Transverse colon (tissue), 4 donors: ENCODE measurements around the gene CASK. TPM values are rescaled to one million over a fixed set of nuclear protein-coding genes. Genes with fewer than 3 reads are reported as not detected.

Experiments
- DNase-seq: peaks from one replicate; pipeline ENCODE4 v3.0.0-alpha.2; 2019
- H3K27ac ChIP-seq, 4 donors: fragments of 200-600 bp; sonication (generic); 2 replicates each; pipeline ENCODE4 v1.5.1; 2016 to 2018; ENCODE audit warnings: inconsistent platforms in 4 of 4
- H3K27me3 ChIP-seq: fragments of 200-600 bp; sonication (generic); 2 replicates; pipeline ENCODE4 v1.5.1; 2017; ENCODE audit warnings: inconsistent platforms
- H3K36me3 ChIP-seq, 4 donors: fragments of 200-600 bp; sonication (generic); 2 replicates each; pipeline ENCODE4 v1.5.1; 2017 to 2019; ENCODE audit warnings: inconsistent platforms in 4 of 4
- H3K4me1 ChIP-seq, 4 donors: fragments of 200-600 bp; sonication (generic); 2 replicates each; pipeline ENCODE4 v1.5.1; 2017 to 2020; ENCODE audit warnings: inconsistent platforms in 4 of 4
- H3K4me3 ChIP-seq, 4 donors: fragments of 200-600 bp; sonication (generic); 1 replicate in 1 of 4; 2 replicates in 3 of 4; pipeline versions ENCODE4 v1.5.1 to v1.6.1; 2017 to 2019; ENCODE audit warnings: inconsistent platforms in 4 of 4
- H3K9me3 ChIP-seq, 2 donors: fragments of 200-600 bp; sonication (generic); 2 replicates each; pipeline ENCODE4 v1.5.1; 2017 to 2019; ENCODE audit warnings: inconsistent platforms in 2 of 2
- EP300 ChIP-seq: sonication (generic); formaldehyde crosslinking; IDR thresholded peaks from one replicate; pipeline ENCODE4 v1.6.1; 2017; ENCODE audit warnings: antibody characterized with exemption, low read depth
- POLR2A ChIP-seq: fragments of 450-650 bp; IDR thresholded peaks from one replicate; pipeline ENCODE4 v1.6.1; 2016; ENCODE audit warnings: antibody characterized with exemption, mild to moderate bottlenecking, moderate library complexity
- POLR2AphosphoS5 ChIP-seq, 3 donors: sonication (generic); formaldehyde crosslinking; IDR thresholded peaks; one replicate each; pipeline ENCODE4 v1.6.1; 2016; ENCODE audit warnings: antibody characterized with exemption in 3 of 3
- WGBS, 2 donors: methylation state at CpG; one replicate each; pipeline ENCODE4 v1.1.5; 2018; ENCODE audit warnings: low coverage in 1 of 2; 5-methylcytosine and 5-hydroxymethylcytosine counted together
- in situ Hi-C, 4 donors: fragments of 200-750 bp; cut with MboI; loops; one replicate each; pipeline versions ENCODE4 v1.15.0 to v1.15.1; 2017; ENCODE audit warnings: low sequenced_read_pairs in 3 of 4, low pct_ligation_motif_present in 1 of 4, low pct_unique_long_range_greater_than_20kb in 1 of 4
- intact Hi-C: fragments of 100-400 bp; cut with DNase I; formaldehyde crosslinking; loops from one replicate; pipeline ENCODE4 v1.15.1; 2023; ENCODE audit warnings: low total_unique reads
- total RNA-seq, 4 donors: library from RNA; depleted of rRNA; stranded (reverse); fragments of >200 nt; gene quantifications; one replicate each; pipeline ENCODE4 v1.1.0, GENCODE V29; 2016
- TF ChIP-seq, protein P1 (sequence below), 5 experiments: fragments of 200-600 bp in 3 of 5; fragments of 450-650 bp in 2 of 5; sonication (generic) in 3 of 5; IDR thresholded peaks; 1 replicate in 2 of 5; 2 replicates in 3 of 5; pipeline ENCODE4 v1.5.1; 2016 to 2017; ENCODE audit warnings: antibody characterized with exemption in 5 of 5, inconsistent platforms in 3 of 5, mild to moderate bottlenecking in 2 of 5, moderate library complexity in 1 of 5

CASK gene
- total RNA-seq, 4 donors from 2014 or later = 26.6 to 86.1 (median 56.3) TPM

DNA sequence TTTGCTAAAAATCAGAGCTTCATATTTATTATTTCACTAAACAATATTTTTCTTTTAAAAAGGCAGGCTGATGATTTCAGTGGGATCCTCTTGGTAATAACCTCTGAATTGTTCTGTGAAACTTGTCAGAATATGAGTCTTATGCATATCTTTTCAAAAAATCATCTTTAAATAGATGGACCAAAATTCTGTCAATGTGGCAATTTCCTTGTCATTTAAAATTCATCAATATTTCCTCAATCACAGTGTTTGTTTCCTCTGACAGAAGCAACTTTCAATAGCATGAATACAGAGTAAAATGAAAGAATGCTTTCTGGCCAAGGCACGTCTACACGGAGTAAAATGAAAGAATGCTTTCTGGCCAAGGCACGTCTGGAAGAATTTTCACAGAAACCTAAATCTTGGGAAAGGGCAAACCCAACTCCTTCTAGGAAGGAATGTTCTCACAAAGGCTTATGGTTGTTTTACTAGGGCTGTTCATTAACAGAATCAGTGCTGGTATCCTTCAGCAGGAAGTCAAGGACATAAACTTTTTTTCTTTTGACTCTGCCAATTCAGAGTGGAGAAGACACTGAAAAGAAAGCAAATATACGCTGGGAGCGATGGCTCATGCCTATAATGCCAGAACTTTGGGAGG, 333.6 kb downstream of the CASK start:
- H3K36me3 ChIP-seq = no peaks in the 10 kb centered on the region
- 20 to 37% methylated on average over 1 to 5 of the region's 5 CpGs for WGBS, 2 donors
- H3K9me3 ChIP-seq = no peaks in the 10 kb centered on the region
- H3K27ac ChIP-seq = peak overlapping the region in 1 of 4 donors; percentile 40
- H3K4me1 ChIP-seq = no peaks in the 10 kb centered on the region
- DNase-seq = no peak
- H3K27me3 ChIP-seq = no peaks in the 10 kb centered on the region
- intact Hi-C loops = no loop called here
- TF ChIP-seq, protein P1, sequence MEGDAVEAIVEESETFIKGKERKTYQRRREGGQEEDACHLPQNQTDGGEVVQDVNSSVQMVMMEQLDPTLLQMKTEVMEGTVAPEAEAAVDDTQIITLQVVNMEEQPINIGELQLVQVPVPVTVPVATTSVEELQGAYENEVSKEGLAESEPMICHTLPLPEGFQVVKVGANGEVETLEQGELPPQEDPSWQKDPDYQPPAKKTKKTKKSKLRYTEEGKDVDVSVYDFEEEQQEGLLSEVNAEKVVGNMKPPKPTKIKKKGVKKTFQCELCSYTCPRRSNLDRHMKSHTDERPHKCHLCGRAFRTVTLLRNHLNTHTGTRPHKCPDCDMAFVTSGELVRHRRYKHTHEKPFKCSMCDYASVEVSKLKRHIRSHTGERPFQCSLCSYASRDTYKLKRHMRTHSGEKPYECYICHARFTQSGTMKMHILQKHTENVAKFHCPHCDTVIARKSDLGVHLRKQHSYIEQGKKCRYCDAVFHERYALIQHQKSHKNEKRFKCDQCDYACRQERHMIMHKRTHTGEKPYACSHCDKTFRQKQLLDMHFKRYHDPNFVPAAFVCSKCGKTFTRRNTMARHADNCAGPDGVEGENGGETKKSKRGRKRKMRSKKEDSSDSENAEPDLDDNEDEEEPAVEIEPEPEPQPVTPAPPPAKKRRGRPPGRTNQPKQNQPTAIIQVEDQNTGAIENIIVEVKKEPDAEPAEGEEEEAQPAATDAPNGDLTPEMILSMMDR (IDR thresholded peaks at IDR 0.05) = no peak
- TF ChIP-seq POLR2A (no peak), POLR2AphosphoS5 (IDR thresholded peaks at IDR 0.05) (no peak), EP300 (no peak)
- peak overlapping the region in 1 of 4 donors; percentile 13 for H3K4me3 ChIP-seq
- in situ Hi-C loops = no loop called here

DNA sequence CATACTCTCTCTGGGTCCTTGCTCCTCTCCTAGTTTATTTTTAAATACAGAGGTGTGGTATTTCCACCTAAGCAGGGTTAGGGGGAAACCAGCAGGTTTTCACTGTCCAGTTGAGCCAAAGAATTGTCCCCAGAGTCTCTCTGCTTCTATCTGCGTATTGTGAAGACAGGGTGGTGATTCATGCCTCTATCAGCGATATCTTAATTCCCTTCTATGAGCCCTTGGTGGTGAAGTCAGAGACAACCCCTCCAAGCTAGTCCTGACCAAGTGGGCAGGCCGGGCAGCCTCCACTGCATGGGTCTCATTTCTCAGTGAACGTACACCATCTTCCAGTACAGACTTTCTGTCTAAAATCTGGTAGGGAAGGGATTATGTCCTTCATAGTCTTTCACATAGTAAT, 335.1 kb downstream of the CASK start:
- no peaks in the 10 kb centered on the region for H3K4me1 ChIP-seq
- H3K4me3 ChIP-seq = no peak overlapping the region
- no peaks in the 10 kb centered on the region for H3K9me3 ChIP-seq
- no peaks in the 10 kb centered on the region for H3K27me3 ChIP-seq
- H3K27ac ChIP-seq = no peak overlapping the region
- no peaks in the 10 kb centered on the region for H3K36me3 ChIP-seq
- intact Hi-C loops (no loop called here), in situ Hi-C loops (no loop called here)
- no peak for DNase-seq
- TF ChIP-seq, protein P1 (IDR thresholded peaks at IDR 0.05) = no peak
- no peak for TF ChIP-seq POLR2A
- no peak for TF ChIP-seq EP300
- no peak for TF ChIP-seq POLR2AphosphoS5 (IDR thresholded peaks at IDR 0.05)
- WGBS, 2 donors = 83% methylated on average over 4 of the region's 4 CpGs; no CpG with 5 or more reads in 1 of the 2 donors

DNA sequence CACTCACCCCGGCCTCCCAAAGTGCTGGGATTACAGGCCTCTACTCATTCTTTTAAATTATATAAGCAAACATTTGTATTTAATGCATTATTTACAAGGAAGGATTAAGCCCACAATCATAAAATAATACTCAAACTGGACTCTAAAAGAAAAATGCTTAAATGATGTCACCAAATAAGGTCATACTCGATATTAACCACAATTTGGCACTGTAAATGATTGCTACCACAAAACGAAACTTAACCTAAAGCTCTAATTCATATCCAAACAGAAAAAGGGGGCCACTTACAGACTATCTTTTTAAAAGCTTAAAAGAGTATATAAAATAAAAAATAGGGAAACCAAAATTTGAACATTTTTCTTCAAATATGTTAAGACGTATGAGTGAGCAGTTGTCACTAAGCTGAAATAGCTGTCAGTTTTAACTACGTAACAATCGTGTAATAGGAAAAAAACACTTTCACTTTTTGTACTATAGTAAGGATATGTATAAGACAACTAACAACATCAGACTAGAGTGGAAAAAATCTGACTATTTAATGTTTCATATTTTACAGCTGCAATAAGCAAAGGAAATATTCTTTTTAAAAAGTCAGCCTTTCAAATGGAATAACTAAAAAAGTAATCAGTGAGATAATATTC, 342.8 kb downstream of the CASK start:
- WGBS, 2 donors = 56 to 60% methylated on average over 5 to 6 of the region's 6 CpGs
- Histone ChIP-seq H3K36me3 (no peaks in the 10 kb centered on the region), H3K4me3 (no peak overlapping the region), H3K27me3 (no peaks in the 10 kb centered on the region), H3K4me1 (no peaks in the 10 kb centered on the region), H3K9me3 (no peaks in the 10 kb centered on the region), H3K27ac (no peak overlapping the region)
- intact Hi-C loops = no loop called here
- DNase-seq = no peak
- TF ChIP-seq POLR2A (no peak), EP300 (no peak), POLR2AphosphoS5 (IDR thresholded peaks at IDR 0.05) (no peak)
- TF ChIP-seq, protein P1 (IDR thresholded peaks at IDR 0.05) = no peak
- in situ Hi-C loops = no loop called here

DNA sequence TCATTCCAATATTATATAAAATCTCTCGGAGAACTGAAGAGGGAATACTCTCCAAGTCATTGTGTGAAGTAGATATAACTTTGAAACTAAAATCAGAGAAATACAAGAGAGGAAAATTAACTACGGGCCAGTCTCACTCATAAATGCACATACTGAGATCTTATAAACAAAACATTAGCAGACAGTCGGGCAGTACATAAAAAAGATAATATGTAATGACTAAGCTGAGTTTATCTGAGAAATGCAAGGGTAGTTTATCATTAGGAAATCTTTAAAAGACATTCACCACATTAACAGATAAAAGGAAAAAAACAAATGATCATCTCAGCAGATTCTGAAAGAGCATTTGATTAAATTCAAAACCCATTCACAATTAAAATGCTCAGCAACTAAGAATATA, 359.5 kb downstream of the CASK start:
- intact Hi-C loops = no loop called here
- no peak for DNase-seq
- Histone ChIP-seq H3K27ac (no peak overlapping the region), H3K27me3 (no peaks in the 10 kb centered on the region), H3K36me3 (no peaks in the 10 kb centered on the region), H3K9me3 (no peaks in the 10 kb centered on the region), H3K4me3 (no peak overlapping the region), H3K4me1 (no peaks in the 10 kb centered on the region)
- in situ Hi-C loops = no loop called here
- 53 to 55% methylated on average over 3 of the region's 3 CpGs for WGBS, 2 donors
- TF ChIP-seq POLR2A = no peak
- no peak for TF ChIP-seq EP300
- no peak for TF ChIP-seq POLR2AphosphoS5 (IDR thresholded peaks at IDR 0.05)
- TF ChIP-seq, protein P1 (IDR thresholded peaks at IDR 0.05) = no peak
